GM18502 (cell line): ENCODE results near the gene APBB1IP.

Experiments
- ATAC-seq: cut with Tn5 transposase; IDR thresholded peaks from one replicate; pipeline ENCODE4 v1.9.1; 2021; ENCODE audit warnings: mild to moderate bottlenecking; ENCODE audit not compliant: unreplicated experiment, poor library complexity

APBB1IP gene

DNA sequence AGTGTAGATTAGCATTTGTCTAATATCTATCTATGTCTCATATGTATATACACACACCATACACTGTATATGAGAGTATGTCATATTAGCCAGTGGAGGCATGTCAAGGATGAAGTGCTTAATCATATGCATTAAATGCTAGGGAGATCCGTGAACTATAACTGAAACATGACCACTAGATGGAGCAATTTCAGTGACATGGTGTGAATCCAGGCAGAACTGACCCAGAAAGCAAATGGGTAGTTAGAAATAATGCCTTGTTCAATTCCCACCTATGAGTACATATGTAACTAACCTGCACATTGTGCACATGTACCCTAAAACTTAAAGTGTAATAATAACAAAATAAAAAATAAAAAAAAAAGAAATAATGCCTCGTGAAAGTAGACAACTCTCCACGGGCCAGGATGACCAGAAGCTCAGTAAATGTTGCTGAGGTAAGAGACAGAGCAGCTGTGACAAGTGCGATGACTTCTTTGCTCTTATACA, 168.3 kb downstream of the APBB1IP start:
- peak; percentile 65 for ATAC-seq

DNA sequence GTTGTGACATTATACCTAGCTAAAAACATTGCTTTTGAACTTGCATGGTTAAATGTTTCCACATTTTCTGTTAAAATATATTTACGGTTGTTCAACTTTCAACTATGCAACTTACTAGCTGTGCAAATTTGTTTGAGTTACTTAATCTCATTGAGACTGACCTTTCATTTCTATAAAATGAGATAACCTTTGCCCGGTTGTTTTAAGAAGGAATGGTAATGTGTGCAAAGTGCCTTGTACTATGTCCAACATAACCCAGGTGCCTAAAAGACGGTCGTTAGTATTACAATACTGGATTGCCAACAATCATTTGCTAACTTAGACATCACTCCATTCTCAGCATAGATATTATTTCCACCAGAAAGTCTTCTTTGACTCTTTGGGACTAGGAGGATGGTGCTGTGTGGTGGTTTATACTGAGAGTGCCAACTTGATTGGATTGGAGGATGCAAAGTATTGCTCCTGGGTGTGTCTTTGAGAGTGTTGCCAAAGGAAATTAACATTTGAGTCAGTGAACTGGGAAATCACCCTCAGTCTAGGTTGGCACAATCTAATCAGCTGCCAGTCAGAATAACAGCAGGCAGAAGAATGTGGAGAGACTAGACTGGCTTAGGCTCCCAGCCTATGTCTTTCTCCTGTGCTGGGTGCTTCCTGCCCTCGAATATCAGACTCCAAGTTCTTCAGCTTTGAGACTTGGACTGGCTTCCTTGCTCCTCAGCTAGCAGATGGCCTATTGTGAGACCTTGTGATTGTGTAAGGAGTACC, 174.2 kb downstream of the APBB1IP start:
- no peak for ATAC-seq
